GM18909 (cell line): ENCODE results near the gene THAP2.
"Not testable (repeated sequence)": the region's sequence is repeated elsewhere in the genome, so short reads cannot be mapped to it uniquely, and the experiment has no call there.

Experiments used
- ATAC-seq: cut with Tn5 transposase; IDR thresholded peaks from one replicate; pipeline ENCODE4 v1.9.1; 2021; ENCODE audit warnings: mild to moderate bottlenecking; ENCODE audit not compliant: unreplicated experiment, poor library complexity

Gene THAP2

GRCh38 chr12:71695782-71696181, 31.7 kb downstream of the THAP2 start:
- no peak for ATAC-seq

DNA sequence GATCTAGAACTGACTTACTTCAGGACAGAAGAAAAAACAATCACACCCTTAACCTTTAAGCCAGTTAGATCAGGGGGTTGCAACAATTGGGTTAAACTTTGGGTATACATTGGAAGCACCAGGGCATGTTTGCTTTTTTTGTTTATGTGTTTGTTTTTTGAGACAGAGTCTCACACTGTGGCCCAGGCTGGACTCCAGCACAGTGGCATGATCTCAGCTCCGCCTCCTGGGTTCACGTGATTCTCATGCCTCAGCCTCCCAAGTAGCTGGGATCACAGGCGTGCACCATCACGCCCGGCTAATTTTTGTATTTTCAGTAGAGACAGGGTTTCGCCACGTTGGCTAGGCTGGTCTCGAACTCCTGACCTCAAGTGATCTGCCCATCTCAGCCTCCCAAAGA, 38.1 kb downstream of the THAP2 start:
- not testable (repeated sequence) for ATAC-seq

- ATAC-seq: no peak
These were observed 38.5 kb downstream of the THAP2 start for GRCh38 chr12:71702590-71702989.

DNA sequence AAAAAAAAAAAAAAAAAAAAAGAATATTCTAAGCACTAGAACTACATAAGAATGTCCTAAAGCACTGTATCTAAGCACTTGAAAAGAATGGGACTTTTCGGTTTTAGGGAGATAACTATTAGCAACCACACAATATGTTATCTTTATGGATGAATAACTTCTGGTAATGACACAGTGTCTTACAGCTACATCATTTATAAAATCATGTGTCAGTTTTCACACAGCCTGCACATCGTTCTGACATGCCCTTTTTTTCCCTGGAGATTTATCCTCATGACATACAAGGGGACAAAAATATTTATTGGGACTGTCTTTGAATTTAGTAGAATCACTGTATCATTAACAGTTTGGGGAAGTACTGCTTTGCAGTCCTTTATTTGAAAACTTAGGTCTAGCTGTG, 39.1 kb downstream of the THAP2 start:
- no peak for ATAC-seq

DNA sequence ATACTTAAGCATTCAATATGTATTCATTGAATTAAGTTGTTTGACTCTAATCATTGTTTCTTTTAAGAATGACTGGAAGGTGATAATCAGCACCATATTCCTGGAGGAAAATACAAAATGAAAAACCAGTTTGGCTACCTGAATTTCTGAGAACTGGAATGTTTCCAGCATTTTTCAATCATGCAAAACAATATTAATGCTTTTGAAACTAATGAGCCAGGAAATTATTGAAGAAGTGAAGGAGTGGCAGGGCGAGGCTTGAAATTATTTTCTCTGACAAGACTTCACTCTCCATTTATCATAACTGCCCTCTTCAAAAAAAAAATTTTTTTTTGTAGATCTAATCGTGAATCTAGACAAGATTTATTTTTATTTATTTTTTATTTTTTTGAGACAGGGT, 40.8 kb downstream of the THAP2 start:
- no peak for ATAC-seq

- ATAC-seq: no peak
These were observed 44.6 kb downstream of the THAP2 start for GRCh38 chr12:71708658-71709057.

DNA sequence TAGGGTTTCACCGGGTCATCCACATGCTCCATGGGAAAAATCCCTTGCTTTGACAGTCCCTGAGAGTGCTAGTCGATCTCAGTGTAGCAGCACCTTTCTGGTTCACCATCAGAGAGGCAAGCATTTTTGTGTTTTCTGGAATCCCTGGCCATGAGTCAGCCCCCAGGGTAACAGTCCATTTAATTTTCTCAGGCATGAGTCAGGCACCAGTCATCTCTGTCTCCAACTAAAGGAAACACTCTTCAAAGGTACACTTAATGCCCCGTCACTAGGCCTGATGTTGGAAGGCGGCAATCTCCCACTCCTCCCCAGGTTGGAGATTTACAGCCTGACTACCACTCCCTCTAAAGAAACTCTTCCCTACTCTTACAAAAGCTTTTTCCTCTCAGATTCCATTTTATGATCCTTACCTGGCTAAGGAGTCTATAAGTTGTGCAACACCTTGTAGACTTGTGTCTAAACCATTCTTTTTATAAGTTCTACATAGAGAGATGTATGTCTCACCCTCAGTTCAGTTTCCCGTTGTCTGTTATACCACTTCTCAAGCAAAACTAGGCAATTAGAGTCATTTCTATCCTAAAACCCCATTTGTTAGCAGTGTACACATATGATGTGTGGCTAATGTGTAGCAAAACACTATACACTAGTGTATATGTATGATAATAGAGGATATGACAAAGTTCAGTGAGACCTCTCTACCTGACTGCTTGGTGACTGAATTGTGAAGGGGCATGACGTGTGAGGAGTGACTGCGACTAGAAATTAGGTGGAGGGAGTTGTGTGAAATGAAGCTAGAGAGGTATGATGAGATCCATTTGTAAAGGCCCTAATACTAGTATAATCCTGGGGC, 46.4 kb downstream of the THAP2 start:
- no peak for ATAC-seq

- no peak for ATAC-seq
These were observed 54.5 kb downstream of the THAP2 start for GRCh38 chr12:71718611-71719010.

DNA sequence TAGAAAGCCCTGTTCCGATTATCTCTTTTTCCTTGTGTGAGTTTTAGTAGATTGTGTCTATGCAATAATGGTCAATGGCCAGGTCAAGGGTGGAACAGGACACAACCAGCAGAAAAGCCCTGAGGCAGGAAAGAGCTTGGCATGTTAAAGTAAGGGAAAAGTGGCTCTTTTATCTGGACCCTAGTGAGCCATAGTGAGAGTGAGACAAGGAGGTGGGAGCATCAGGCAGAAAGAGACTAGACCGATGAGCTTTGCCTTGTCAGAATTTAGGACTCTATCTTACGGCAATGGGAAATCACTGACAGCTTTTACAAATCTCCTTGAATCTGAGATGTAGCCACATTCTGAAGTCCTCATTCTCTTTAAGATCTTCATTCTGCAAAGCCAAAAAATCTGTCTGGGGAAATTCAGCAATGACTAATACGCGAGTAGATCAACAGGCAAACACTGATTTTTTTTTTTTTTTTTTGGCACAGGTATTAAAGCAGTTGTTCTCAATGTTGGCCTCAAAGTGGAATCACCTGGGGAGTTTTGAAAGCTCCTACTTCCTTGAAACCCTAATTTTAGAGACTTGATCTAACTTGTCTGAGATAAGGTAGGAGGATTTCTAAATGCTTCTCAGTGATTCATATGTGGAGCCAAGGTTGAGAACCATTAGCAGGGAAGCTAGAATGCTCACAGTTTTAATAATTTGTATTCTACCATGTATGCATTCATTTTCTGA, 55.7 kb downstream of the THAP2 start:
- no peak for ATAC-seq

- no peak for ATAC-seq
These were observed 57.8 kb downstream of the THAP2 start for GRCh38 chr12:71721783-71722505.

GRCh38 chr12:71725011-71725410, 60.9 kb downstream of the THAP2 start:
- ATAC-seq: no peak

- ATAC-seq: no peak
These were observed 62.4 kb downstream of the THAP2 start for GRCh38 chr12:71726548-71726947.

DNA sequence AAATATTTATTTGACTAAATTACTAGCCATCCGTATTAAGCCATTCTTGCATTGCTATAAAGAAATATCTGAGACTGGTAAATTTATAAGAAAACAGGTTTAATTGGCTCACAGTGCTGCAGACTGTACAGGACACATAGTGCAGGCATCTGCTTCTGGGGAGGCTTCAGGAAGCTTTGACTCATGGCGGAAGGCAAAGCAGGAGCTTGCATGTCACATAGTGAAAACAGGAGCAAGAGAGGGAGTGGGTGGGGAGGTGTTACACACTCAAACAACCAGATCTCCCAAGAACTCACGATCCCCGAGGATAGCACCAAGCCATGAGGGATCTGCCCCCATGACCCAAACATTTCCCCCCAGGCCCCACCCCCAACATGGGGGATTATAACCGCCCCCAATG, 63.9 kb downstream of the THAP2 start:
- ATAC-seq: no peak
